Measurements from ENCODE around the gene CDH2.

Gene CDH2

GRCh38 chr18:28045176-28045810 lies 131.6 kb downstream of the CDH2 start:
- no peak for DNase-seq (ENCODE audit: low read depth in 2 of 2)

- DNase-seq (ENCODE audit: low read depth in 2 of 2), result no peak
These were observed 132.9 kb downstream of the CDH2 start for GRCh38 chr18:28044036-28044435.

GRCh38 chr18:28043631-28044030 lies 133.3 kb downstream of the CDH2 start:
- DNase-seq (ENCODE audit: low read depth in 2 of 2), result no peak

- DNase-seq (ENCODE audit: low read depth in 2 of 2), result no peak
These were observed 135.6 kb downstream of the CDH2 start for GRCh38 chr18:28041366-28041765.

GRCh38 chr18:28040716-28041115 lies 136.2 kb downstream of the CDH2 start:
- DNase-seq (ENCODE audit: low read depth in 2 of 2), result no peak

- DNase-seq (ENCODE audit: low read depth in 2 of 2), result no peak
These were observed 136.7 kb downstream of the CDH2 start for GRCh38 chr18:28040211-28040610.

GRCh38 chr18:28039691-28040090 lies 137.2 kb downstream of the CDH2 start:
- DNase-seq (ENCODE audit: low read depth in 2 of 2), result no peak

- DNase-seq (ENCODE audit: low read depth in 2 of 2), result no peak
These were observed 137.9 kb downstream of the CDH2 start for GRCh38 chr18:28039078-28039477.

- no peak for DNase-seq (ENCODE audit: low read depth in 2 of 2)
These were observed 140.4 kb downstream of the CDH2 start for GRCh38 chr18:28036488-28036887.

GRCh38 chr18:28034567-28034966 lies 142.4 kb downstream of the CDH2 start:
- no peak for DNase-seq (ENCODE audit: low read depth in 2 of 2)

GRCh38 chr18:28032177-28032576 lies 144.8 kb downstream of the CDH2 start:
- DNase-seq (ENCODE audit: low read depth in 2 of 2), result no peak

- DNase-seq (ENCODE audit: low read depth in 2 of 2), result no peak
These were observed 146.5 kb downstream of the CDH2 start for GRCh38 chr18:28030458-28030857.

- DNase-seq (ENCODE audit: low read depth in 2 of 2), result no peak
These were observed 149.2 kb downstream of the CDH2 start for GRCh38 chr18:28027755-28028154.

- DNase-seq (ENCODE audit: low read depth in 2 of 2), result no peak
These were observed 157.4 kb downstream of the CDH2 start for GRCh38 chr18:28019425-28020108.

GRCh38 chr18:28018351-28018750 lies 158.6 kb downstream of the CDH2 start:
- DNase-seq (ENCODE audit: low read depth in 2 of 2), result no peak

GRCh38 chr18:28015671-28016070 lies 161.3 kb downstream of the CDH2 start:
- DNase-seq (ENCODE audit: low read depth in 2 of 2), result no peak

GRCh38 chr18:28013066-28013465 lies 163.9 kb downstream of the CDH2 start:
- DNase-seq (ENCODE audit: low read depth in 2 of 2), result no peak

GRCh38 chr18:28012336-28012735 lies 164.6 kb downstream of the CDH2 start:
- DNase-seq (ENCODE audit: low read depth in 2 of 2), result no peak

- DNase-seq (ENCODE audit: low read depth in 2 of 2), result no peak
These were observed 167.3 kb downstream of the CDH2 start for GRCh38 chr18:28009589-28009988.

- DNase-seq (ENCODE audit: low read depth in 2 of 2), result no peak
These were observed 169.1 kb downstream of the CDH2 start for GRCh38 chr18:28007841-28008240.

GRCh38 chr18:28005164-28005563 lies 171.8 kb downstream of the CDH2 start:
- no peak for DNase-seq (ENCODE audit: low read depth in 2 of 2)

- DNase-seq (ENCODE audit: low read depth in 2 of 2), result no peak
These were observed 172.3 kb downstream of the CDH2 start for GRCh38 chr18:28004606-28005005.

GRCh38 chr18:28003451-28003850 lies 173.5 kb downstream of the CDH2 start:
- DNase-seq (ENCODE audit: low read depth in 2 of 2), result no peak

GRCh38 chr18:28002841-28003240 lies 174.1 kb downstream of the CDH2 start:
- no peak for DNase-seq (ENCODE audit: low read depth in 2 of 2)
